Epithelial cell of umbilical artery (primary cell): ENCODE measurements around the gene HBD. TPM values are rescaled to one million over a fixed set of nuclear protein-coding genes. Genes with fewer than 3 reads are reported as not detected.

Experiments used
- total RNA-seq: library from RNA; depleted of rRNA; stranded (reverse); fragments of >200 nt; gene quantifications from 2 replicates; pipeline ENCODE4 v1.2.3, GENCODE V29; 2014

The HBD gene
- not detected in 2 replicates for total RNA-seq

DNA sequence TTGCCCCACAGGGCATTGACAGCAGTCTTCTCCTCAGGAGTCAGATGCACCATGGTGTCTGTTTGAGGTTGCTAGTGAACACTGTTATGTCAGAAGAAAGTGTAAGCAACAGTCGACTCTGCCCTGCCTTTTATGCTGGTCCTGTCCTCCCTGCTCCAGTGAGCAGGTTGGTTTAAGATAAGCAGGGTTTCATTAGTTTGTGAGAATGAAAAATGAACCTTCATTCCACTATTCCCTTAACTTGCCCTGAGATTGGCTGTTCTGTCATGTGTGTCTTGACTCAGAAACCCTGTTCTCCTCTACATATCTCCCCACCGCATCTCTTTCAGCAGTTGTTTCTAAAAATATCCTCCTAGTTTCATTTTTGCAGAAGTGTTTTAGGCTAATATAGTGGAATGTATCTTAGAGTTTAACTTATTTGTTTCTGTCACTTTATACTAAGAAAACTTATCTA lies at the start of gene HBD:
HBD (minus strand) TSS at position 103 of the 454 bp plus-strand sequence; CDS start at position 53, 50 bp downstream.

DNA sequence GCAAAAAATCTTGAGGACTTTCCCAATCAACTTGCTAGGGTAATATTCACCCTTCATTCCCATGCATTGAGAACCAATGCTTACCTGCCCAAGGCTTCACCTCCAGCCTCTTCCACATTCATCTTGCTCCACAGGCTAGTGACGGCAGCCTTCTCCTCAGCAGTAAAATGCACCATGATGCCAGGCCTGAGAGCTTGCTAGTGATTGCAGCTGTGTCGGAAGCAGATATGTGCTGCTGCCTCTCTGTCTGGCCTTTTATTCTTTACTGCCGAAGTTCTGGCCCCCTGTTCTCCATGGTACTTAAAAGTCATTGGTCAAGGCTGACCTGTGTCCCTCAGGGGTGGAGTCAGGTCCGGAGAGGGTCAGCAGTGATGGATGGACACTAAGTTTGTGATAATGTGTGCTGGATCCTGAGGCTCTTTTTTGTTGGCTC lies 35.4 kb upstream of the HBD start, which contains the start of gene HBE1:
HBE1 (minus strand) TSS at position 231 of the 433 bp plus-strand sequence; CDS start at position 176, 55 bp downstream.

DNA sequence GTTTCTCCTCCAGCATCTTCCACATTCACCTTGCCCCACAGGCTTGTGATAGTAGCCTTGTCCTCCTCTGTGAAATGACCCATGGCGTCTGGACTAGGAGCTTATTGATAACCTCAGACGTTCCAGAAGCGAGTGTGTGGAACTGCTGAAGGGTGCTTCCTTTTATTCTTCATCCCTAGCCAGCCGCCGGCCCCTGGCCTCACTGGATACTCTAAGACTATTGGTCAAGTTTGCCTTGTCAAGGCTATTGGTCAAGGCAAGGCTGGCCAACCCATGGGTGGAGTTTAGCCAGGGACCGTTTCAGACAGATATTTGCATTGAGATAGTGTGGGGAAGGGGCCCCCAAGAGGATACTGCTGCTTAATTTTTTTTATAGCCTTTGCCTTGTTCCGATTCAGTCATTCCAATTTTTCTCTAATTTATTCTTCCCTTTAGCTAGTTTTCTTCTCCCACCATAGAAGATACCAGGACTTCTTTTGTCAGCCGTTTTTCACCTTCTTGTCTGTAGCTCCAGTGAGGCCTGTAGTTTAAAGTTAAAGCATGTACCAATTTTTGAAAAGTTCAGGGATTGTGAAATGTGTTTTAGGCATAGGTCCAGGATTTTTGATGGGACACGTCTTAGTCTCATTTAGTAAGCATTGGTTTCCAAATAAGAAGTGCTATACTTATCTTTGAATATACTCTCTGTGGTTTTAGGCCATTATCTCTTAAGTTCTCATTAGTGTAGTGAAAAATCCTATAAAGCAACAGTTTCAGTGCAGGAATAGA lies 20.5 kb upstream of the HBD start, which contains the start of gene HBG2:
HBG2 (minus strand) TSS at position 136 of the 768 bp plus-strand sequence; CDS start at position 83, 53 bp downstream.

DNA sequence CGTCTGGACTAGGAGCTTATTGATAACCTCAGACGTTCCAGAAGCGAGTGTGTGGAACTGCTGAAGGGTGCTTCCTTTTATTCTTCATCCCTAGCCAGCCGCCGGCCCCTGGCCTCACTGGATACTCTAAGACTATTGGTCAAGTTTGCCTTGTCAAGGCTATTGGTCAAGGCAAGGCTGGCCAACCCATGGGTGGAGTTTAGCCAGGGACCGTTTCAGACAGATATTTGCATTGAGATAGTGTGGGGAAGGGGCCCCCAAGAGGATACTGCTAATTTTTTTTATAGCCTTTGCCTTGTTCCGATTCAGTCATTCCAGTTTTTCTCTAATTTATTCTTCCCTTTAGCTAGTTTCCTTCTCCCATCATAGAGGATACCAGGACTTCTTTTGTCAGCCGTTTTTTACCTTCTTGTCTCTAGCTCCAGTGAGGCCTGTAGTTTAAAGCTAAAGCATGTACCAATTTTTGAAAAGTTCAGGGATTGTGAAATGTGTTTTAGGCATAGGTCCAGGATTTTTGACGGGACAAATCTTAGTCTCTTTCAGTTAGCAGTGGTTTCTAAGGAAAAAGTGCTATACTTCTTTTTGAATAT lies 15.6 kb upstream of the HBD start, which contains the start of gene HBG1:
HBG1 (minus strand) TSS at position 51 of the 590 bp plus-strand sequence. CDS start 53 bp downstream, outside the sequence.

DNA sequence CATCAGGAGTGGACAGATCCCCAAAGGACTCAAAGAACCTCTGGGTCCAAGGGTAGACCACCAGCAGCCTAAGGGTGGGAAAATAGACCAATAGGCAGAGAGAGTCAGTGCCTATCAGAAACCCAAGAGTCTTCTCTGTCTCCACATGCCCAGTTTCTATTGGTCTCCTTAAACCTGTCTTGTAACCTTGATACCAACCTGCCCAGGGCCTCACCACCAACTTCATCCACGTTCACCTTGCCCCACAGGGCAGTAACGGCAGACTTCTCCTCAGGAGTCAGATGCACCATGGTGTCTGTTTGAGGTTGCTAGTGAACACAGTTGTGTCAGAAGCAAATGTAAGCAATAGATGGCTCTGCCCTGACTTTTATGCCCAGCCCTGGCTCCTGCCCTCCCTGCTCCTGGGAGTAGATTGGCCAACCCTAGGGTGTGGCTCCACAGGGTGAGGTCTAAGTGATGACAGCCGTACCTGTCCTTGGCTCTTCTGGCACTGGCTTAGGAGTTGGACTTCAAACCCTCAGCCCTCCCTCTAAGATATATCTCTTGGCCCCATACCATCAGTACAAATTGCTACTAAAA lies 7.5 kb downstream of the HBD start, which contains the start of gene HBB:
HBB (minus strand) TSS at position 340 of the 579 bp plus-strand sequence; CDS start at position 290, 50 bp downstream.

DNA sequence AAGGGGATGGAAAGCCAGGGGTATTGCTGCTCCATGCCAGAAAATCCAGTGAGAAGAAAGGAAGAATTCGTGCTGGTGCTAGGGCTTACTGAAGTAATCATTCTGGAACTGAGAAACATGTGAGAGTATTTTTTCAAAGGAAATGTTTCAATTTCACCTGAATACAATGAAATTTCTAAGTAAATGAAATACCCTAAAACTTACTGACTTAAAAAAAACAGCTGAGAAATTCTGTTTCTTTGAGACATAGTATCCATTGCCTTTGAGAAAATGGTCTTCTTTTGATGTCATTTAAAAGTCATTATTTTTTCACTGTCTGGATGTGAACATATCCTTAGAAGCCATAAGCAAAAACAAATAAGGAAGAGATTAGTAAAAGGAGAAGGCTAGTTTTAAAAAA lies 33.7 kb downstream of the HBD start, which contains the start of gene OR51V1:
OR51V1 (minus strand) TSS at position 101 of the 400 bp plus-strand sequence; CDS start at position 101, 0 bp downstream.

Other genes starting within 250 kb of the HBD start
- gene OR51L1, start 239.6 kb downstream of the HBD start, total RNA-seq, result not detected in 2 replicates
- not detected in 2 replicates for gene OR52J3, start 188.0 kb downstream of the HBD start, total RNA-seq
- gene OR52E2, start 174.9 kb downstream of the HBD start, total RNA-seq, result not detected in 2 replicates
- gene OR52E1, start 164.9 kb downstream of the HBD start, total RNA-seq, result not detected in 2 replicates
- not detected in 2 replicates for gene OR52A5, start 96.1 kb downstream of the HBD start, total RNA-seq
- gene OR52A1, start 79.7 kb downstream of the HBD start, total RNA-seq, result not detected in 2 replicates
- not detected in 2 replicates for gene OR51V1, start 33.8 kb downstream of the HBD start, total RNA-seq
- gene HBB, start 7.4 kb downstream of the HBD start, total RNA-seq, result not detected in 2 replicates
- not detected in 2 replicates for gene HBG1, start 15.4 kb upstream of the HBD start, total RNA-seq
- gene HBG2, start 20.3 kb upstream of the HBD start, total RNA-seq, result not detected in 2 replicates
- not detected in 2 replicates for gene HBE1, start 35.5 kb upstream of the HBD start, total RNA-seq
- gene OR51B4, start 67.5 kb upstream of the HBD start, total RNA-seq, result not detected in 2 replicates
- gene OR51B2, start 89.8 kb upstream of the HBD start, total RNA-seq, result not detected in 2 replicates
- gene OR51B5, start 109.0 kb upstream of the HBD start, total RNA-seq, result not detected in 2 replicates
- gene OR51B6, start 117.0 kb upstream of the HBD start, total RNA-seq, result not detected in 2 replicates
- gene OR51M1, start 149.3 kb upstream of the HBD start, total RNA-seq, result not detected in 2 replicates
- not detected in 2 replicates for gene OR51Q1, start 187.6 kb upstream of the HBD start, total RNA-seq
- not detected in 2 replicates for gene OR51I1, start 207.0 kb upstream of the HBD start, total RNA-seq
- gene OR51I2, start 214.8 kb upstream of the HBD start, total RNA-seq, result not detected in 2 replicates